HG02852 (cell line): Measurements from ENCODE around the gene UNC50.
"Not testable (repeated sequence)": the region's sequence is repeated elsewhere in the genome, so short reads cannot be mapped to it uniquely, and the experiment has no call there.

Source experiments
- ATAC-seq: cut with Tn5 transposase; IDR thresholded peaks from one replicate; pipeline ENCODE4 v1.9.1; 2021; ENCODE audit warnings: mild to moderate bottlenecking, moderate library complexity; ENCODE audit not compliant: unreplicated experiment

The UNC50 gene

GRCh38 chr2:98576666-98577312 is 31.6 kb upstream of the UNC50 start:
- ATAC-seq: no peak

GRCh38 chr2:98577313-98577712 is 31.1 kb upstream of the UNC50 start:
- ATAC-seq: no peak

- no peak for ATAC-seq
These were observed 30.2 kb upstream of the UNC50 start for GRCh38 chr2:98578231-98578630.

- ATAC-seq: no peak
These were observed 28.5 kb upstream of the UNC50 start for GRCh38 chr2:98579926-98580325.

- no peak for ATAC-seq
These were observed 27.6 kb upstream of the UNC50 start for GRCh38 chr2:98580656-98581284.

GRCh38 chr2:98582523-98582922 is 25.9 kb upstream of the UNC50 start:
- ATAC-seq: no peak

GRCh38 chr2:98583276-98583675 is 25.1 kb upstream of the UNC50 start:
- no peak for ATAC-seq

GRCh38 chr2:98583816-98584618 is 24.4 kb upstream of the UNC50 start:
- no peak for ATAC-seq

GRCh38 chr2:98585386-98585785 is 23.0 kb upstream of the UNC50 start:
- no peak for ATAC-seq

- no peak for ATAC-seq
These were observed 21.7 kb upstream of the UNC50 start for GRCh38 chr2:98586551-98587140.

GRCh38 chr2:98588880-98589431 is 19.4 kb upstream of the UNC50 start:
- ATAC-seq: no peak

GRCh38 chr2:98589489-98589888 is 18.9 kb upstream of the UNC50 start:
- no peak for ATAC-seq

GRCh38 chr2:98592565-98592964 is 15.8 kb upstream of the UNC50 start:
- no peak for ATAC-seq

- ATAC-seq: not testable (repeated sequence)
These were observed 13.7 kb upstream of the UNC50 start for GRCh38 chr2:98594665-98595064.

- ATAC-seq: no peak
These were observed 9.5 kb upstream of the UNC50 start for GRCh38 chr2:98598781-98599428.

GRCh38 chr2:98601532-98602132 is 6.8 kb upstream of the UNC50 start:
- peak; percentile 69 for ATAC-seq

- no peak for ATAC-seq
These were observed 3.8 kb upstream of the UNC50 start for GRCh38 chr2:98604547-98604946.

- ATAC-seq: no peak
These were observed 3.3 kb upstream of the UNC50 start for GRCh38 chr2:98605076-98605475.

GRCh38 chr2:98606431-98606830 is 2.0 kb upstream of the UNC50 start:
- ATAC-seq: no peak

- ATAC-seq: no peak
These were observed 1.3 kb upstream of the UNC50 start for GRCh38 chr2:98607104-98607503.
